ENCODE data around the gene AUTS2. TPM values are rescaled to one million over a fixed set of nuclear protein-coding genes. Genes with fewer than 3 reads are reported as not detected.

Gene AUTS2
- total and polyA plus RNA-seq, 9 of the 15 experiments (the other 6 are each of a cell fraction or from before 2014, with no cell fraction given) = 0.58 TPM; not detected in 8

DNA sequence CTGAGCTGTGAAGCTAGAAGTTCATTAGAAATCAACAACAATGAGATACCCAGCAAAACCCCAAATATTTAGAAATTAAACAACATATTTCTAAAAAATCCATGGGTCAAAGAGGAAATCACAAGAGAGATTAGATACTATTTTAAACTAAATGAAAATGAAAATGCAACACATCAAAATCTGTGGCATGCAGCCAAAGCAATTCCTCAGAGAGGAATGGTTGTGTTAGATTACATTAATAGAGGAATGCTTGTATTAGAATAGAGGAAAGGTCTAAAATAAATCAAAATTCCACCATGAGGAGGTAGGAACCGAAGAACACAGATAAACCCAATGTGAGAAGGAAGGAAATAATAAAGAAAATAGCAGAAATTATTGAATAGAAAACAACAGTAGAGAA, 891.5 kb downstream of the AUTS2 start (continued):
- TF ChIP-seq CUX1 (CRISPR knock-in tag; IDR thresholded peaks at IDR 0.05) (no peak), GTF2A2 (tag; IDR thresholded peaks at IDR 0.05) (no peak), ZEB2 (IDR thresholded peaks at IDR 0.05) (no peak), SMAD3 (CRISPR knock-in tag; conservative IDR thresholded peaks at IDR 0.05) (no peak), ZNF165 (CRISPR knock-in tag; IDR thresholded peaks at IDR 0.05; ENCODE audit: borderline replicate concordance) (no peak), KLF1 (tag; IDR thresholded peaks at IDR 0.05) (no peak), L3MBTL2 (IDR thresholded peaks at IDR 0.05) (no peak), HLTF (IDR thresholded peaks at IDR 0.05) (no peak)
- TF ChIP-seq, protein P1, sequence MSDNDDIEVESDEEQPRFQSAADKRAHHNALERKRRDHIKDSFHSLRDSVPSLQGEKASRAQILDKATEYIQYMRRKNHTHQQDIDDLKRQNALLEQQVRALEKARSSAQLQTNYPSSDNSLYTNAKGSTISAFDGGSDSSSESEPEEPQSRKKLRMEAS (CRISPR knock-in tag; IDR thresholded peaks at IDR 0.05) = no peak
- TF ChIP-seq, protein P2, sequence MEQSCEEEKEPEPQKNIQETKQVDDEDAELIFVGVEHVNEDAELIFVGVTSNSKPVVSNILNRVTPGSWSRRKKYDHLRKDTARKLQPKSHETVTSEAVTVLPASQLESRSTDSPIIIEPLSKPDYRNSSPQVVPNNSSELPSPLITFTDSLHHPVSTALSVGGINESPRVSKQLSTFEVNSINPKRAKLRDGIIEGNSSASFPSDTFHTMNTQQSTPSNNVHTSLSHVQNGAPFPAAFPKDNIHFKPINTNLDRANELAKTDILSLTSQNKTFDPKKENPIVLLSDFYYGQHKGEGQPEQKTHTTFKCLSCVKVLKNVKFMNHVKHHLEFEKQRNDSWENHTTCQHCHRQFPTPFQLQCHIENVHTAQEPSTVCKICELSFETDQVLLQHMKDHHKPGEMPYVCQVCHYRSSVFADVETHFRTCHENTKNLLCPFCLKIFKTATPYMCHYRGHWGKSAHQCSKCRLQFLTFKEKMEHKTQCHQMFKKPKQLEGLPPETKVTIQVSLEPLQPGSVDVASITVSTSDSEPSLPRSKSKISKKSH (CRISPR knock-in tag; IDR thresholded peaks at IDR 0.05) = no peak
- TF ChIP-seq, protein P3, sequence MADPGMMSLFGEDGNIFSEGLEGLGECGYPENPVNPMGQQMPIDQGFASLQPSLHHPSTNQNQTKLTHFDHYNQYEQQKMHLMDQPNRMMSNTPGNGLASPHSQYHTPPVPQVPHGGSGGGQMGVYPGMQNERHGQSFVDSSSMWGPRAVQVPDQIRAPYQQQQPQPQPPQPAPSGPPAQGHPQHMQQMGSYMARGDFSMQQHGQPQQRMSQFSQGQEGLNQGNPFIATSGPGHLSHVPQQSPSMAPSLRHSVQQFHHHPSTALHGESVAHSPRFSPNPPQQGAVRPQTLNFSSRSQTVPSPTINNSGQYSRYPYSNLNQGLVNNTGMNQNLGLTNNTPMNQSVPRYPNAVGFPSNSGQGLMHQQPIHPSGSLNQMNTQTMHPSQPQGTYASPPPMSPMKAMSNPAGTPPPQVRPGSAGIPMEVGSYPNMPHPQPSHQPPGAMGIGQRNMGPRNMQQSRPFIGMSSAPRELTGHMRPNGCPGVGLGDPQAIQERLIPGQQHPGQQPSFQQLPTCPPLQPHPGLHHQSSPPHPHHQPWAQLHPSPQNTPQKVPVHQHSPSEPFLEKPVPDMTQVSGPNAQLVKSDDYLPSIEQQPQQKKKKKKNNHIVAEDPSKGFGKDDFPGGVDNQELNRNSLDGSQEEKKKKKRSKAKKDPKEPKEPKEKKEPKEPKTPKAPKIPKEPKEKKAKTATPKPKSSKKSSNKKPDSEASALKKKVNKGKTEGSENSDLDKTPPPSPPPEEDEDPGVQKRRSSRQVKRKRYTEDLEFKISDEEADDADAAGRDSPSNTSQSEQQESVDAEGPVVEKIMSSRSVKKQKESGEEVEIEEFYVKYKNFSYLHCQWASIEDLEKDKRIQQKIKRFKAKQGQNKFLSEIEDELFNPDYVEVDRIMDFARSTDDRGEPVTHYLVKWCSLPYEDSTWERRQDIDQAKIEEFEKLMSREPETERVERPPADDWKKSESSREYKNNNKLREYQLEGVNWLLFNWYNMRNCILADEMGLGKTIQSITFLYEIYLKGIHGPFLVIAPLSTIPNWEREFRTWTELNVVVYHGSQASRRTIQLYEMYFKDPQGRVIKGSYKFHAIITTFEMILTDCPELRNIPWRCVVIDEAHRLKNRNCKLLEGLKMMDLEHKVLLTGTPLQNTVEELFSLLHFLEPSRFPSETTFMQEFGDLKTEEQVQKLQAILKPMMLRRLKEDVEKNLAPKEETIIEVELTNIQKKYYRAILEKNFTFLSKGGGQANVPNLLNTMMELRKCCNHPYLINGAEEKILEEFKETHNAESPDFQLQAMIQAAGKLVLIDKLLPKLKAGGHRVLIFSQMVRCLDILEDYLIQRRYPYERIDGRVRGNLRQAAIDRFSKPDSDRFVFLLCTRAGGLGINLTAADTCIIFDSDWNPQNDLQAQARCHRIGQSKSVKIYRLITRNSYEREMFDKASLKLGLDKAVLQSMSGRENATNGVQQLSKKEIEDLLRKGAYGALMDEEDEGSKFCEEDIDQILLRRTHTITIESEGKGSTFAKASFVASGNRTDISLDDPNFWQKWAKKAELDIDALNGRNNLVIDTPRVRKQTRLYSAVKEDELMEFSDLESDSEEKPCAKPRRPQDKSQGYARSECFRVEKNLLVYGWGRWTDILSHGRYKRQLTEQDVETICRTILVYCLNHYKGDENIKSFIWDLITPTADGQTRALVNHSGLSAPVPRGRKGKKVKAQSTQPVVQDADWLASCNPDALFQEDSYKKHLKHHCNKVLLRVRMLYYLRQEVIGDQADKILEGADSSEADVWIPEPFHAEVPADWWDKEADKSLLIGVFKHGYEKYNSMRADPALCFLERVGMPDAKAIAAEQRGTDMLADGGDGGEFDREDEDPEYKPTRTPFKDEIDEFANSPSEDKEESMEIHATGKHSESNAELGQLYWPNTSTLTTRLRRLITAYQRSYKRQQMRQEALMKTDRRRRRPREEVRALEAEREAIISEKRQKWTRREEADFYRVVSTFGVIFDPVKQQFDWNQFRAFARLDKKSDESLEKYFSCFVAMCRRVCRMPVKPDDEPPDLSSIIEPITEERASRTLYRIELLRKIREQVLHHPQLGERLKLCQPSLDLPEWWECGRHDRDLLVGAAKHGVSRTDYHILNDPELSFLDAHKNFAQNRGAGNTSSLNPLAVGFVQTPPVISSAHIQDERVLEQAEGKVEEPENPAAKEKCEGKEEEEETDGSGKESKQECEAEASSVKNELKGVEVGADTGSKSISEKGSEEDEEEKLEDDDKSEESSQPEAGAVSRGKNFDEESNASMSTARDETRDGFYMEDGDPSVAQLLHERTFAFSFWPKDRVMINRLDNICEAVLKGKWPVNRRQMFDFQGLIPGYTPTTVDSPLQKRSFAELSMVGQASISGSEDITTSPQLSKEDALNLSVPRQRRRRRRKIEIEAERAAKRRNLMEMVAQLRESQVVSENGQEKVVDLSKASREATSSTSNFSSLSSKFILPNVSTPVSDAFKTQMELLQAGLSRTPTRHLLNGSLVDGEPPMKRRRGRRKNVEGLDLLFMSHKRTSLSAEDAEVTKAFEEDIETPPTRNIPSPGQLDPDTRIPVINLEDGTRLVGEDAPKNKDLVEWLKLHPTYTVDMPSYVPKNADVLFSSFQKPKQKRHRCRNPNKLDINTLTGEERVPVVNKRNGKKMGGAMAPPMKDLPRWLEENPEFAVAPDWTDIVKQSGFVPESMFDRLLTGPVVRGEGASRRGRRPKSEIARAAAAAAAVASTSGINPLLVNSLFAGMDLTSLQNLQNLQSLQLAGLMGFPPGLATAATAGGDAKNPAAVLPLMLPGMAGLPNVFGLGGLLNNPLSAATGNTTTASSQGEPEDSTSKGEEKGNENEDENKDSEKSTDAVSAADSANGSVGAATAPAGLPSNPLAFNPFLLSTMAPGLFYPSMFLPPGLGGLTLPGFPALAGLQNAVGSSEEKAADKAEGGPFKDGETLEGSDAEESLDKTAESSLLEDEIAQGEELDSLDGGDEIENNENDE (IDR thresholded peaks at IDR 0.05; ENCODE audit: low read depth, low read length) = no peak
